Large intestine (tissue), 3 donors: ENCODE results near the gene ARID5B. TPM values are rescaled to one million over a fixed set of nuclear protein-coding genes. Genes with fewer than 3 reads are reported as not detected.

Experiments used
- DNase-seq, 2 donors: peaks; one replicate each; pipeline versions ENCODE4 v3.0.0 to v3.0.0-alpha.2; 2013
- H3K27ac ChIP-seq: one replicate; pipeline ENCODE4 v1.5.1; 2013; ENCODE audit warnings: low read length
- H3K27me3 ChIP-seq: 2 replicates; pipeline ENCODE4 v1.6.1; 2013; ENCODE audit warnings: low read length; ENCODE audit not compliant: control insufficient read depth, insufficient read depth
- H3K36me3 ChIP-seq: 2 replicates; pipeline ENCODE4 v1.6.1; 2013; ENCODE audit warnings: low read length; ENCODE audit not compliant: control insufficient read depth, insufficient read depth
- H3K4me1 ChIP-seq: one replicate; pipeline ENCODE4 v1.6.1; 2013; ENCODE audit warnings: low read length; ENCODE audit not compliant: control insufficient read depth, insufficient read depth
- H3K4me3 ChIP-seq: one replicate; pipeline ENCODE4 v1.5.1; 2013; ENCODE audit warnings: low read length
- H3K9me3 ChIP-seq: one replicate; pipeline ENCODE4 v1.6.1; 2013; ENCODE audit warnings: mild to moderate bottlenecking, low read depth, low read length, moderate library complexity; ENCODE audit not compliant: control insufficient read depth
- WGBS: methylation state at CpG from one replicate; pipeline ENCODE4 v1.1.5; 2013; ENCODE audit warnings: low lambda C conversion rate; ENCODE audit not compliant: insufficient coverage; 5-methylcytosine and 5-hydroxymethylcytosine counted together
- polyA plus RNA-seq: library from polyadenylated mRNA; unstranded; fragments of 120-200 nt; gene quantifications from one replicate; pipeline ENCODE4 v1.2.1, GENCODE V29; 2013

Gene ARID5B
- polyA plus RNA-seq, 1 donor, result 19.9 TPM

DNA sequence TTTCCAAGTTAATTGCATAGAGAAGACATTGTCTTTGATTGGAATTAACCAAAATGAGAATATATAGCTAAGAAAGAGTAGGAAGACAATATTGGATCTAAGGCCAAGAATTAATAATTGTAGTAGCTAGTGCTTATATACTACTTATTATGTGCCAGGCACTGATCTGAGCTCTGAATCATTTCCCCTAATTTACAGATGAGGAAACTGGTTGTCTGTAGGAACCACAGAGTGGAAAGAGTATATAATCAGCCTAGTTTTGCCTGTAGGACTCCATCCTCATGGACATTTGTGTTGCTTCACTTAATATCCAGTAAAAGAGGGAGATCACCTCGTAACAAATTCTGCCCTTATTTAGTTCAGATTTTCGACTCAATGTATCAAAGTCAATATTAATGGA lies 127.9 kb downstream of the ARID5B start:
- H3K36me3 ChIP-seq, result no peaks in the 10 kb centered on the region
- no peaks in the 10 kb centered on the region for H3K27me3 ChIP-seq
- DNase-seq, result no peak
- H3K9me3 ChIP-seq, result no peaks in the 10 kb centered on the region
- H3K4me3 ChIP-seq, result no peak overlapping the region
- peaks cover 32% of the 10 kb centered on the region for H3K4me1 ChIP-seq
- no peak overlapping the region for H3K27ac ChIP-seq
- 100% methylated on average over 2 of the region's 2 CpGs for WGBS

DNA sequence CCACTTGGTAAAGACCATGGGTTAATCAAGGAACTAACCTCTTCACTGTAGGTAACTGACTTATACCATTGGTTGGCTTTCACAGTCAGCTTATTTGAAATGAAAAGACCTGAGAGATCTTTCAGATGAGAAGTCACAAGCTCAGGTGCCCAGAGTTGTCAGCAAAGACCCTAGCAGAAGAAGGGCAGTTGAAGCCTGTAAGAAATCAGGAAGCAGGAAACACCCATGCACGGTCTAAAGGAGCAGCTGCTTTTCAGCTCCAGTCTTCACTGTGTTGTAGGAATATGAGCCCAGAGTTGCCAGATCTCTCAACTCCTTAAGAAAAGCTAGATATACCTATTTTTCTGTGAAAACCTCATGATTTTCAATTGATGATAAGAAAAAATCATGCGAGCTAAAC lies 130.0 kb downstream of the ARID5B start:
- DNase-seq, result no peak
- Histone ChIP-seq H3K9me3 (no peaks in the 10 kb centered on the region), H3K4me3 (no peak overlapping the region), H3K4me1 (peaks cover 18% of the 10 kb centered on the region), H3K36me3 (no peaks in the 10 kb centered on the region), H3K27me3 (no peaks in the 10 kb centered on the region), H3K27ac (no peak overlapping the region)
- WGBS, result no CpG with 5 or more reads among the region's 2 CpGs

DNA sequence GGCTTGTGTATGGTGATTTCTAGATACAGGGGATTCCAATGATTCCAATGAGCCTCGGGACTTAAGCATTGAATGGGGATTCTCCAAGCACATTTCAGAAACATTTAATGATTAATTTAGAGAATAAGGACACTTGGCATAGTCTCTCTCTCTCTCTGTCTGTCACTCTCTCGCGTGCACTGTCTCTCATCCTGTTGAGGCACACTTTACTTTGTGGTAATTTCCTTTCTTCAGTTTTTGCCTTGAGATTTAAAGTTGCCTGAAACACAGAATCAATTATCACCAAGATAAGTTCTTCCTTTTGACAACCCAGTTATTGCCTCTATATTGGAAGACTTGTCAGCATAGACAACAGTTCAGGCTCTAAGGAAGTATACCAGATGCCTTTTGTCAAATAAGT lies 131.6 kb downstream of the ARID5B start:
- Histone ChIP-seq H3K4me3 (no peak overlapping the region), H3K9me3 (no peaks in the 10 kb centered on the region), H3K4me1 (peaks cover 18% of the 10 kb centered on the region), H3K27me3 (no peaks in the 10 kb centered on the region), H3K36me3 (no peaks in the 10 kb centered on the region), H3K27ac (no peak overlapping the region)
- DNase-seq, result no peak
- 100% methylated on average over 3 of the region's 3 CpGs for WGBS

DNA sequence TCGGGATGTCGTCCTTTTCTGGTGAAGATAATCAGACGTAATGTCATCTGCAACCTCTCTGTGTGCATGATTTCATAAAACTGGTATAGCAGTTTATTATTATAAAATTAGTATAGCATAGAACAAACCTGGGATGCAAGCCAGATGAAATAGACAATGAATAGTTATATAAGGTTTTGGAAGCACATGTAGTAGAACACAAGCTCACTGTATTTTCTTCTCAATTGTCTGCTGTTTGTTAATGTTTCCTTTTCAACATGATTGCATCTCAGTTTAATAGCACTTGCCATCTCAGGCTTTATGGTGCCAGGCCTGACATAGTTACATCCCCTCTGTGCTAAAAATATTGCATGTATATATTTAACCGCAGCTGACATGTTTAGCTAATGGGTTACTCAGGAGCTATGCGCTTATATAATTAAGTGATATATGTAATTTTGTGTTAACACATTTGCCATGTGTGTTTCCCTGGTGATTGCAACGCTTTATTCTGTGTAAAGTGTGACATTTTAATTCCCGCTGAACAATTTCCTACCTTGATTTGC lies 132.7 kb downstream of the ARID5B start:
- H3K4me1 ChIP-seq, result peaks cover 17% of the 10 kb centered on the region
- no peak for DNase-seq
- H3K4me3 ChIP-seq, result no peak overlapping the region
- no peaks in the 10 kb centered on the region for H3K9me3 ChIP-seq
- WGBS, result 89% methylated on average over 3 of the region's 7 CpGs
- H3K36me3 ChIP-seq, result no peaks in the 10 kb centered on the region
- no peak overlapping the region for H3K27ac ChIP-seq
- H3K27me3 ChIP-seq, result no peaks in the 10 kb centered on the region

DNA sequence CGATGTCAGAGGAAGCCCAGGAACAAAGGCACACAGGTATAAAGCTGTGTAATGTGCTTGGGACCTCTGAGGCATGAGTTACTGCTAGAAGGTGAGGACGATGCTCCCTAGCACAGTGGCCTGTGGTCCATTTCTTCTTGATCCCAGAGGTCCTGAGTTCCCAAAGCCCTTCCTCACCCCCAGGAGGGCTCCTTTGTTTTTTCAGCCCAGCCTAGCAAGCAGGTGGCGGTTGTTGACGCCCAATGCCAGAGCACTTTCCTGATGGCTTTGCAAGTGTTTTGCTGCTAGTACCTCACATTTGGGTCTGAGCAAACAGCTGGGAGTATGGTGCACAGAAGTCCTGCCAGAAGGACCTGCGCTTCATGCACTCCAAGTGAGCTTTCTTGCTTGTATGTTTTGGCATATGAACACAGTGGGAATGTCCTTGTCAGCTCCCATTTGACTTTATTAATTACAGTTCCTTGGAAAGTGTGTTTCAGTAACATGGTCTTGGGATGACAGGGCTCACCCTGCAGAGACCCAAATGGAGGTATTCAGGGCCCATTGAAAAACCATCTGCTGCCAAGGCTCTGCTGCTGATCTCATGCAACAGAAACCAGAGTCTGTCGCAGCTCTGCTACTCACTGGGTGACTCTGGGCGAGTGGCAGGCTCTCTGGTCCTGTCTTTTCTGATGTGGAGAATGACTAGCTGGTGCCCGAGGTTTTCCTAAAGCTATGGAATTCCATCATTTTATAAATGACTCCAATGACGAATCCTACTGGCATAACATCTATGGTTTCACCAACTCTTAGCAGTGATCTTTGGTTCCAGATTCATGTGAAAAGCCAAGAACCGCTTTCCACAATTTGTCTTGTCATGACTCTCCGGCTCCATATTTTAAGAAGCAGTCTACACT lies 134.9 kb downstream of the ARID5B start:
- WGBS, result no CpG with 5 or more reads among the region's 11 CpGs
- H3K27me3 ChIP-seq, result no peaks in the 10 kb centered on the region
- no peak overlapping the region for H3K4me3 ChIP-seq
- peak overlapping the region; percentile 5 for H3K27ac ChIP-seq
- DNase-seq, result no peak
- no peaks in the 10 kb centered on the region for H3K36me3 ChIP-seq
- H3K4me1 ChIP-seq, result peaks cover 31% of the 10 kb centered on the region
- no peaks in the 10 kb centered on the region for H3K9me3 ChIP-seq

DNA sequence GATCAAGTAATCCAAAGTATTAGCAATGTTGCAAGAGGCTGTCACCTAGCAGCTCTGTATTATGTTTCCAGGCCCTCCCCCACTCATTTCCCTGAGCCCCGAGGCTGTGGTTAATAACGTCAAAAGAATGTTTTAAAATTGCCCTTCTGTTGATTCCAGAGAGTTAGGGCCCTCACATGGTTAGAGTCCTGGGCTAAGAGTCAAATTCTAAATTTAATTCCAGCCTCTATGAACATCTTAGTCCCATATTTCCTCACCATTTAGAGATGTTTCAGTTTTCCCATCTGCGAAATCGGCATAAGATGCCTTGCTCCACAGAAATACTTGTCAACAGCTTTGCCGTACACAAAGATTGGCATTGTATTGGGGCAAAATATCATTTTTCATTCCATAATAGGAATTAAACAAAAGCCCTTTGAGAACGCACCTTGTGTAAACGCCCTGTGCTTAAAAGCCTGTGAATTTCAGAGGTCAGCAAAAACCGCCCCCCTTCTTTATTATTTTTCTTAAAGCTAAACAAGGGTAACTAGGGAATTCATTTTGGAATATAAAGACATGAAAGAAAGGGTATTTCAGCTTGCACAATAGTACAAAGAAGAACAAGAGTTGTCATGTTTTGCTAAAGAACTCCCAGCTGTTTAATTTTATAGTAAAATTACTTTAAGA lies 135.8 kb downstream of the ARID5B start:
- Histone ChIP-seq H3K27me3 (no peaks in the 10 kb centered on the region), H3K9me3 (no peaks in the 10 kb centered on the region), H3K4me1 (peaks cover 33% of the 10 kb centered on the region), H3K4me3 (no peak overlapping the region), H3K27ac (peak overlapping the region; percentile 57), H3K36me3 (no peaks in the 10 kb centered on the region)
- 83% methylated on average over 1 of the region's 8 CpGs for WGBS
- DNase-seq, result peak in 1 of 2 donors; percentile 27

DNA sequence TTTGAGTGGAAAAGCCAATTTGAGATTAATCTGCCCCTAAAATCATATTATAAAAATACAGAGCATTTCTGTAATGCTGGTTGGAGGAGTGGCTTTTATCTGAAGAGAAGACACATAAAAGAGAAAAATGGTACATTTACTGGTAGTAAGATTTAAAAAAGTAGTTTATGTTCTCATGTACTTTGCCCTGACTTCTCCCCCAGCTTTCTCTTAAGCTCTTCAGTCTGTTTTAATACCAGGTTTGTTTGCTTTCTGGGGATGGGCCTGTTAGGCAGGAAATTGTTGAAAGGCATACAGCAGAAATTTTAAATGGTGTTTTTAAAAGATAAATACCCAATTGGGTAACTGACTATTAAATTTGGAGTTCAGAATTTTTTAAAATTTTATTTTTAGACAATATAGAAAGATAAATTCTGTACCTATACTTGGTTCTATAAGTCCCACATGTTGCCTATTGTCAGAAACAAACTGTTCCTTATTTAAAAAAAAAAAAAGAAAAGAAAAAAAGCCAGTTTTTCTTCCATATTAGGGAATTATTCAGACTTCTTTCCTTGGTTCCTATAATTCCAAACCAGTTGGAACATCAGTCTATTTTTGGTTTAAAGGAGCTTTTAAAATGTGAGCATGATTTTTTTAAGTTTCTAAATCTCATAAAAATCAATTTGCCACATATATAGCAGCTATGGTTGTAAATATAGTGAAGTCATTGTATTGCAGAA lies 136.6 kb downstream of the ARID5B start:
- H3K4me3 ChIP-seq, result no peak overlapping the region
- peaks cover 36% of the 10 kb centered on the region for H3K4me1 ChIP-seq
- peak overlapping the region; percentile 57 for H3K27ac ChIP-seq
- H3K36me3 ChIP-seq, result no peaks in the 10 kb centered on the region
- no peaks in the 10 kb centered on the region for H3K9me3 ChIP-seq
- no peaks in the 10 kb centered on the region for H3K27me3 ChIP-seq
- peak; percentile 64 to 86 for DNase-seq

DNA sequence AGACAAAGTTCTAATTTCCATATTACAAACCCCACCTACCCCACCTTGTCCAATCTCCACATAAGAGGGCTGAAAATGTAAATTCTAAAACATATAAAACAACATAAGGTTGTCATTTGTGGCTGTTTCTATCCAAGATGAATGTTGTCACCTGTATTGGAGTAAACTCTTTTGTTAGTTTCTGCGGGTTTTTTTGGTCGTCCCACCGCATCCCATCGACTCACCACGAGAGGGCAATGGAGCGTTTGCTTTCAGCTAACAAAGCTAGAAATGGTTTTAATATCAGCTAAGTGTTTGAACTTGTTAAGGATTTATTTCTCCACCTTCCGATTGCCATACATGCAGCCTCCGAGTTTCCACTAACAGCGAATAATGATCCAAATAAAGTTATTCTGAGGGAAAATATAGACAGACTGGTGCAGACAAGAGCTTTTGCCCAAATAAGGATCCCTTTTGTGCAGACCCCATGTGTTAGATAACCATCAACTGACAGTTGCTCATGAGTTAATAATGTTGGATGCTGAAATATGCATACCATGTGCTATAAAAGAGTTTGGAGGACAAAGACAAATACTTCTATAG lies 137.2 kb downstream of the ARID5B start:
- H3K27me3 ChIP-seq, result no peaks in the 10 kb centered on the region
- no CpG with 5 or more reads among the region's 9 CpGs for WGBS
- peak; percentile 61 to 81 for DNase-seq
- H3K36me3 ChIP-seq, result no peaks in the 10 kb centered on the region
- no peak overlapping the region for H3K4me3 ChIP-seq
- H3K27ac ChIP-seq, result peak overlapping the region; percentile 57
- peaks cover 42% of the 10 kb centered on the region for H3K4me1 ChIP-seq
- H3K9me3 ChIP-seq, result no peaks in the 10 kb centered on the region

DNA sequence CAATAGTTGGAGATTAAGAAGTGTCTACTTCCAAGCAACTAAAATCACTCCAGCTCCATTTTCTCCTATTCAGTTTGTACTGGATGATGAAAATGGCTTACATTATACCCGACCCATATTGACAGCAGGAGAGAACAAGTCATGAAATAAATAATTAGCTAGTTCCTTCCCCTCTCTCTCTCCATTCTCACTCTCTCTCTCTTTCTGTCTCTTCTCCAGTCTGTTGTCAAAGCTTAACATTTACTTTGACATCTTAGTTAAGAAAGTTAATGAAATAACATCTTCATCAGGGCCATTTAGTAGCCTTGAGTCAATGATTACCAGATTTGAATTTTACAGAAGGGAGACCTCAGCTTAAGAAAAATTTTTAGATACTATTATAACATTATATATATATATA lies 138.5 kb downstream of the ARID5B start:
- peaks cover 47% of the 10 kb centered on the region for H3K4me1 ChIP-seq
- DNase-seq, result no peak
- H3K9me3 ChIP-seq, result no peaks in the 10 kb centered on the region
- no CpG with 5 or more reads among the region's 1 CpG for WGBS
- no peaks in the 10 kb centered on the region for H3K27me3 ChIP-seq
- peak overlapping the region; percentile 33 for H3K27ac ChIP-seq
- H3K36me3 ChIP-seq, result no peaks in the 10 kb centered on the region
- H3K4me3 ChIP-seq, result no peak overlapping the region

DNA sequence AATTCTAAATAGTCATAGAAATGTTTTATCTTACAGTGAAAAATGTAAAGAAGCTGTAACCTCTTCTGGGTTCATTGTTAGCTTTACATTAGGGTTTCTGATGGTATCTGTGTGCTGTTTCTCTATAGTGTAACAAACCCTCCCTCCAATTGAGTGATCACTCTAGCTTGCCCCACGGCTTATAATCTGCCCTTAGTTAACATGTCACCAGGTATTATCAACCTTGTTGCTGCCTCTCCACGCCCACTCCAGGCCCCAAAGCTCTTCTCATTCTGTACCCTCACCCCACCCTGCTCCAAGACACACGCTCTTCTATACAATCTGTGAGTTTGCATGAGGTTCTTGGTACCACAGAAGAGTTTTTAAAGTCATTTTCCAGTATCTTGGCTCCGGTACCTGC lies 139.4 kb downstream of the ARID5B start:
- H3K36me3 ChIP-seq, result no peaks in the 10 kb centered on the region
- H3K4me1 ChIP-seq, result peaks cover 47% of the 10 kb centered on the region
- H3K4me3 ChIP-seq, result no peak overlapping the region
- no peaks in the 10 kb centered on the region for H3K9me3 ChIP-seq
- H3K27me3 ChIP-seq, result no peaks in the 10 kb centered on the region
- WGBS, result no CpG with 5 or more reads among the region's 4 CpGs
- peak in 1 of 2 donors; percentile 65 for DNase-seq
- H3K27ac ChIP-seq, result peak overlapping the region; percentile 50
